PC-9 (cell line): ENCODE measurements around the gene BRIP1. TPM values are rescaled to one million over a fixed set of nuclear protein-coding genes. Genes with fewer than 3 reads are reported as not detected.

Experiments
- BruUV-seq: library from RNA; stranded (reverse); fragments of 400-500 nt; replicated peaks from 2 replicates; lab custom pipeline; 2021; lab: Mats Ljungman, UMichigan
- CTCF ChIA-PET: fragments of 300-600 bp; sonication (Branson Sonifier 250); formaldehyde crosslinking; loops from one replicate; lab custom pipeline; 2022; ENCODE audit warnings: antibody characterized with exemption; lab: Charles Lee
- POLR2A ChIA-PET: fragments of 300-600 bp; sonication (Branson Sonifier 250); formaldehyde crosslinking; loops from one replicate; lab custom pipeline; 2022; ENCODE audit warnings: antibody characterized with exemption; ENCODE audit not compliant: unreplicated experiment; lab: Charles Lee
- DNase-seq, 2 experiments: peaks; one replicate each; pipeline versions ENCODE4 v3.0.0 to v3.0.0-alpha.2; 2015 to 2022; ENCODE audit warnings: mixed read lengths in 1 of 2
- H2AFZ ChIP-seq: fragments of 200-600 bp; sonication (generic); 2 replicates; pipeline ENCODE4 v1.8.1; 2017; ENCODE audit warnings: antibody characterized with exemption
- H3F3A ChIP-seq: fragments of 200-600 bp; sonication (generic); 2 replicates; pipeline ENCODE4 v1.8.1; 2017; ENCODE audit warnings: antibody characterized with exemption, mild to moderate bottlenecking, low read depth; ENCODE audit not compliant: insufficient read depth
- H3K27ac ChIP-seq: fragments of 200-600 bp; sonication (generic); 2 replicates; pipeline ENCODE4 v1.6.1; 2016; ENCODE audit warnings: mixed run types
- H3K27me3 ChIP-seq: fragments of 200-600 bp; sonication (generic); 2 replicates; pipeline ENCODE4 v1.6.1; 2016; ENCODE audit warnings: low read depth, mixed run types; ENCODE audit not compliant: insufficient read depth
- H3K36me3 ChIP-seq: fragments of 200-600 bp; sonication (generic); 2 replicates; pipeline ENCODE4 v1.6.1; 2016; ENCODE audit warnings: low read depth, mixed run types
- H3K4me1 ChIP-seq: fragments of 200-600 bp; sonication (generic); replicated peaks from 2 replicates; pipeline ENCODE4 v1.6.1; 2016; ENCODE audit warnings: mixed run types; ENCODE audit not compliant: insufficient read depth
- H3K4me2 ChIP-seq: fragments of 200-600 bp; sonication (generic); 2 replicates; pipeline ENCODE4 v1.6.1; 2017; ENCODE audit warnings: mixed run types
- H3K4me3 ChIP-seq: fragments of 200-600 bp; sonication (generic); 2 replicates; pipeline ENCODE4 v1.6.1; 2016; ENCODE audit warnings: mixed run types
- H3K79me2 ChIP-seq: fragments of 200-600 bp; sonication (generic); 2 replicates; pipeline ENCODE4 v1.6.1; 2017; ENCODE audit warnings: low read depth, mixed run types
- H3K9me2 ChIP-seq: fragments of 200-600 bp; sonication (generic); 2 replicates; pipeline ENCODE4 v1.8.1; 2017; ENCODE audit warnings: mild to moderate bottlenecking; ENCODE audit not compliant: insufficient read depth
- H3K9me3 ChIP-seq: fragments of 200-600 bp; sonication (generic); 2 replicates; pipeline ENCODE4 v1.8.1; 2016; ENCODE audit warnings: low read depth; ENCODE audit not compliant: insufficient read depth
- H4K20me1 ChIP-seq: fragments of 200-600 bp; sonication (generic); 2 replicates; pipeline ENCODE4 v1.8.1; 2017; ENCODE audit not compliant: insufficient read depth
- EZH2 ChIP-seq: fragments of 200-600 bp; sonication (generic); IDR thresholded peaks from 2 replicates; pipeline ENCODE4 v1.8.0; 2017; ENCODE audit warnings: antibody characterized with exemption, low read depth
- intact Hi-C: fragments of 100-400 bp; cut with micrococcal nuclease; formaldehyde crosslinking; loops from one replicate; pipeline ENCODE4 v1.10.0; 2022; ENCODE audit not compliant: unreplicated experiment
- total RNA-seq: library from RNA; stranded (reverse); gene quantifications from 2 replicates; pipeline ENCODE4 v1.2.3, GENCODE V29; 2021
- TF ChIP-seq, protein P1 (sequence below): fragments of 200-600 bp; sonication (generic); conservative IDR thresholded peaks from 2 replicates; pipeline ENCODE4 v1.6.1; 2017; ENCODE audit warnings: mixed run types, antibody characterized with exemption, mild to moderate bottlenecking, moderate library complexity

Gene BRIP1
- total RNA-seq, 1 experiment from 2014 or later: 16.0 TPM

DNA sequence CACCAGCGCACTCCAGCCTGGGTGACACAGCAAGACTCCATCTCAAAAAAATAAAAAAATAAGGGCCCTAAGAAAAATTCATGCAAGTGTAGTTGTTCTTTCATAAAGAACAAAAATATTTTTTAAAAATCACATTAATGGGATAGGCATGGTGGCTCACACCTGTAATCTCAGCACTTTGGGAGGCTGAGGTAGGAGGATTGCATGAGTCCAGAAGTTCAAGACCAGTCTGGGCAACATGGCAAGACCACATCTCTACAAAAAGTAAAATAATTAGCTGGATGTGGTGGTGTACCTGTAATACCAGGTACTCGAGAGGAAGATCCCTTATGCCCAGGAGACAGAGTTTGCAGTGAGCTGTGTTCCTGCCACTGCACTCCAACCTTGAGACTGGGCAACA is 15.2 kb upstream of the BRIP1 start:
- CTCF ChIA-PET: no interaction called here

DNA sequence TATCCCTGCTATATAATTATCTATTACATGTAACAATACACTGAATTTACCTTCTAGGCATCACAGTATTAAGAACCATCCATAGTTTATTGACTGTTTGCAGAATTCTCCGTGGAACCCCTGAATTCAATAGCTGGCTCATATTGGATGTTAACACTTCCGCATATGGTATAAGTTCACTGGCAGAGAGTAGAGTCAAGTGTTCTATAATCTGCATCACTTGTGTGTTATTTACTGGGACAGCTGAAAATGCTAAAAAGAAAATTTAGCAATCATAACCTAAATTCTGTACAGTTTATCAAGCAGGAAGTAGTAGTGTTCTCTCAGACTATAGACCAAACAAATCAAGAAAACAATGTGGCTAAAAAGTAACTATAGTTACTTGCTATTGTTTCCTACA is 14.5 kb upstream of the BRIP1 start:
- no peak overlapping the region for H3K4me3 ChIP-seq
- peaks cover 21% of the 10 kb centered on the region for H3K36me3 ChIP-seq
- H3K4me2 ChIP-seq: no peak overlapping the region
- no peaks in the 10 kb centered on the region for H3K79me2 ChIP-seq
- no TSS peak for BruUV-seq
- H3F3A ChIP-seq: 0 out of 2 replicates have a peak, but pooled peaks cover 3% of the 10 kb centered on the region
- no peak for DNase-seq
- H3K27ac ChIP-seq: no peak overlapping the region
- ChIA-PET CTCF (no interaction called here), POLR2A (interaction anchor here (0.6 kb wide), 1 partner anchor 14 kb away, joined by 5 read pairs; the partner anchor contains the start of gene BRIP1)
- H3K9me2 ChIP-seq: no peaks in the 10 kb centered on the region
- no peak overlapping the region for H2AFZ ChIP-seq
- intact Hi-C loops: no loop called here
- no peaks in the 10 kb centered on the region for H3K9me3 ChIP-seq
- TF ChIP-seq, protein P1, sequence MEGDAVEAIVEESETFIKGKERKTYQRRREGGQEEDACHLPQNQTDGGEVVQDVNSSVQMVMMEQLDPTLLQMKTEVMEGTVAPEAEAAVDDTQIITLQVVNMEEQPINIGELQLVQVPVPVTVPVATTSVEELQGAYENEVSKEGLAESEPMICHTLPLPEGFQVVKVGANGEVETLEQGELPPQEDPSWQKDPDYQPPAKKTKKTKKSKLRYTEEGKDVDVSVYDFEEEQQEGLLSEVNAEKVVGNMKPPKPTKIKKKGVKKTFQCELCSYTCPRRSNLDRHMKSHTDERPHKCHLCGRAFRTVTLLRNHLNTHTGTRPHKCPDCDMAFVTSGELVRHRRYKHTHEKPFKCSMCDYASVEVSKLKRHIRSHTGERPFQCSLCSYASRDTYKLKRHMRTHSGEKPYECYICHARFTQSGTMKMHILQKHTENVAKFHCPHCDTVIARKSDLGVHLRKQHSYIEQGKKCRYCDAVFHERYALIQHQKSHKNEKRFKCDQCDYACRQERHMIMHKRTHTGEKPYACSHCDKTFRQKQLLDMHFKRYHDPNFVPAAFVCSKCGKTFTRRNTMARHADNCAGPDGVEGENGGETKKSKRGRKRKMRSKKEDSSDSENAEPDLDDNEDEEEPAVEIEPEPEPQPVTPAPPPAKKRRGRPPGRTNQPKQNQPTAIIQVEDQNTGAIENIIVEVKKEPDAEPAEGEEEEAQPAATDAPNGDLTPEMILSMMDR: no peak
- no peak for TF ChIP-seq EZH2
- no peaks in the 10 kb centered on the region for H4K20me1 ChIP-seq
- no peaks in the 10 kb centered on the region for H3K4me1 ChIP-seq
- no peaks in the 10 kb centered on the region for H3K27me3 ChIP-seq

More for the DNA sequence above, 15.2 kb upstream of the BRIP1 start:
- POLR2A ChIA-PET: interaction anchor here (0.6 kb wide), 2 partner anchors 15 to 1411 kb away, joined by 3 to 5 read pairs; partner anchors contain the start of gene BRIP1
- intact Hi-C loops: no loop called here
- H3K27ac ChIP-seq: no peak overlapping the region
- no peaks in the 10 kb centered on the region for H3K9me2 ChIP-seq
- H3K79me2 ChIP-seq: no peaks in the 10 kb centered on the region
- no peak overlapping the region for H2AFZ ChIP-seq
- H4K20me1 ChIP-seq: no peaks in the 10 kb centered on the region
- H3K27me3 ChIP-seq: no peaks in the 10 kb centered on the region
- H3K36me3 ChIP-seq: peaks cover 23% of the 10 kb centered on the region
- no peaks in the 10 kb centered on the region for H3K4me1 ChIP-seq
- no peak overlapping the region for H3K4me3 ChIP-seq
- TF ChIP-seq, protein P1: no peak
- TF ChIP-seq EZH2: no peak
- no peak for DNase-seq
- no peaks in the 10 kb centered on the region for H3K9me3 ChIP-seq
- 0 out of 2 replicates have a peak, but pooled peaks cover 3% of the 10 kb centered on the region for H3F3A ChIP-seq
- no peak overlapping the region for H3K4me2 ChIP-seq
- BruUV-seq: no TSS peak

DNA sequence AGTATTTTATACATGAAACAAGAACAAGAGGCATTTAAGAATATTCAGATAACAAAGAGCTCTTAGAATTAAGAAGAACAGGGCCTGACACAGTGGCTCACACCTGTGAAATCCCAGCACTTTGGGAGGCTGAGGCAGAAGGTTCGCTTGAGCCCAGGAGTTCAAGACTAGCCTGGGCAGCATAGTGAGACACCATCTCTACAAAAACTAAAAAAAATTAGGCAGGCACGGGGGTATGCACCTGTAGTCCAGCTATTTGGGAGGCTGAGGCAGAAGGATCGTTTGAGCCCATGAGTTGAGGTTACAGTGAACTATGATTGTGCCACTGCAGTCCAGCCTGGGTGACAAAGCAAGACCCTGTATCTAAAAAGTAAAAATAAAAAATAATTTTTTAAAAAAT is 12.5 kb upstream of the BRIP1 start:
- H3K79me2 ChIP-seq: no peaks in the 10 kb centered on the region
- TF ChIP-seq EZH2: no peak
- TF ChIP-seq, protein P1: no peak
- no peak overlapping the region for H3K27ac ChIP-seq
- H3K27me3 ChIP-seq: no peaks in the 10 kb centered on the region
- H3K4me2 ChIP-seq: no peak overlapping the region
- H2AFZ ChIP-seq: no peak overlapping the region
- no peak overlapping the region for H3K4me3 ChIP-seq
- ChIA-PET CTCF (no interaction called here), POLR2A (no interaction called here)
- intact Hi-C loops: no loop called here
- no peak for DNase-seq
- H3K36me3 ChIP-seq: peaks cover 27% of the 10 kb centered on the region
- peaks cover 3% of the 10 kb centered on the region; the same call in 1 of the 2 replicates for H3F3A ChIP-seq
- no peaks in the 10 kb centered on the region for H3K9me3 ChIP-seq
- no TSS peak for BruUV-seq
- no peaks in the 10 kb centered on the region for H3K9me2 ChIP-seq
- no peaks in the 10 kb centered on the region for H3K4me1 ChIP-seq
- H4K20me1 ChIP-seq: no peaks in the 10 kb centered on the region
